Islet precursor cell (in vitro differentiated cells): Measurements from ENCODE around the gene ACTR3C.
"Not testable (repeated sequence)": the region's sequence is repeated elsewhere in the genome, so short reads cannot be mapped to it uniquely, and the experiment has no call there.

Source experiments
- DNase-seq: peaks from one replicate; pipeline ENCODE4 v3.0.0-alpha.2; 2018

Gene ACTR3C

GRCh38 chr7:150335108-150335773 is 11.9 kb upstream of the ACTR3C start:
- no peak for DNase-seq

GRCh38 chr7:150334108-150334507 is 10.8 kb upstream of the ACTR3C start:
- no peak for DNase-seq

GRCh38 chr7:150333659-150334058 is 10.3 kb upstream of the ACTR3C start:
- no peak for DNase-seq

GRCh38 chr7:150332852-150333635 is 9.7 kb upstream of the ACTR3C start:
- peak; percentile 64 for DNase-seq

GRCh38 chr7:150330211-150330885 is 7.0 kb upstream of the ACTR3C start:
- DNase-seq = no peak

- no peak for DNase-seq
These were observed 6.2 kb upstream of the ACTR3C start for GRCh38 chr7:150329331-150330120.

DNA sequence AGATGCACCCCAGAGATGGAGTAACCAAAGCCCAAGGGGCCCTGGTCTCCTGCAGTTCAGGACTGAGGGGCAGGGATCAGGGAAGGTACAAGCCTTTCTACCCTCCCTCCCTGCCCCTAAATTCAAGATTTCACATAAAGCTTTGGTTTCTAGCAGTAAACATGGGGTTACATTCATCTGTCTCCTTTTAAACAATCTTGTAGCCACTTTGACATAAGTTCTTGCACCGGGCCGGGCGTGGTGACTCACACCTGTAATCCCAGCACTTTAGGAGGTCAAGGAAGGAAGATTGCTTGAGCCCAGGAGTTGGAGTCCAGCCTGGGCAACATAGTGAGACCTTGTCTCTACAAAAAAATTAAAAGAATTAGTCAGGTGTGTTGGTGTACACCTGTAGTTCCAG is 4.0 kb upstream of the ACTR3C start:
- DNase-seq = peak; percentile 40

- peak; percentile 21 for DNase-seq
These were observed 3.4 kb upstream of the ACTR3C start for GRCh38 chr7:150326657-150327268.

GRCh38 chr7:150325901-150326300 is 2.6 kb upstream of the ACTR3C start:
- DNase-seq = peak; percentile 12

- peak; percentile 69 for DNase-seq
These were observed 1.8 kb upstream of the ACTR3C start for GRCh38 chr7:150325110-150325611.

- DNase-seq = peak; percentile 71
These were observed 1.1 kb upstream of the ACTR3C start for GRCh38 chr7:150324373-150324961.

GRCh38 chr7:150323682-150324372 is 482 bp upstream of the ACTR3C start:
- no peak for DNase-seq

DNA sequence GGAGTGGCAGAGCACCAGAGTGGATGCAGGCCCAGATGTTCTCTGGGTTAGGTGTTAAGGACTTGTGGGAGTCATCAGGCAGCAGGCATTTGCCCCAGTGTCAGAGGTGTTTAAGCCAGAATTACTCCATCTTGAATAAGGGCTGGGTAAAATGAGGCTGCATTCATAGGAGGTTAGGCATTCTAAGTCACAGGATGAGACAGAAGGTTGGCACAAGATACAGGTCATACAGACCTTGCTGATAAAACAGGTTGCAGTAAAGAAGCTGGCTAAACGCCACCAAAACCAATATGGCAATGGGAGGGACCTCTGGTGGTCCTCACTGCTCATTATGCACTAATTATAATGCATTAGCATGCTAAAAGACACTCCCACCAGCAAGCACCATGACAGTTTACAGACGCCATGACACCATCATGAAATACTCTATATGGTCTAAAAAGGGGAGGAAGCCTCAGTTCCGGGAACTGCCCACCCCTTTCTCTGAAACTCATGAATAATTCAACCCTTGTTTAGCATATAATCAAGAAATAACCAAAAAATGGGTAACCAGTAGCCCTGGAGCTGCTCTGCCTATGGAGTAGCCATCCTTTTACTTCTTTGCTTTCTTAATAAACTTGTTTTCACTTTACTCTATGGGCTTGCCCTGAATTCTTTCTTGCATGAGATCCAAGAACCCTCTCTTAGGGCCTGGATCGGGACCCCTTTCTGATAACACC is 1.1 kb downstream of the ACTR3C start:
- no peak for DNase-seq

DNA sequence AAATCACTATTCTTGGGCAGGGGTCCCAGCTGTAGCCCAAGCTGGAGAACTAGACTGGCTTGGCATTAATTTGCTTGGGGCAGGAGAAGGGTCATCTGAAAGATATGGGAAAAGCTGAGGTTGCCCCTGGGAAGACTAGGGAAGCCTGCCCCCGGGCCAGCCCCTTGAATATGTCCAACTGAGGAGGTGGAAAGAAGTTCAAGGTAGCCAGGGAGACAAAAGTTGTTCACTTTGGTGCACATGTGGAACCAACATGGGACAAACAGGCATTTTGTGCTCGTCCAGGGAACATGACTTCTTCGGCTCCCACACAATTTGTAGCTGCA is 1.6 kb downstream of the ACTR3C start:
- no peak for DNase-seq

DNA sequence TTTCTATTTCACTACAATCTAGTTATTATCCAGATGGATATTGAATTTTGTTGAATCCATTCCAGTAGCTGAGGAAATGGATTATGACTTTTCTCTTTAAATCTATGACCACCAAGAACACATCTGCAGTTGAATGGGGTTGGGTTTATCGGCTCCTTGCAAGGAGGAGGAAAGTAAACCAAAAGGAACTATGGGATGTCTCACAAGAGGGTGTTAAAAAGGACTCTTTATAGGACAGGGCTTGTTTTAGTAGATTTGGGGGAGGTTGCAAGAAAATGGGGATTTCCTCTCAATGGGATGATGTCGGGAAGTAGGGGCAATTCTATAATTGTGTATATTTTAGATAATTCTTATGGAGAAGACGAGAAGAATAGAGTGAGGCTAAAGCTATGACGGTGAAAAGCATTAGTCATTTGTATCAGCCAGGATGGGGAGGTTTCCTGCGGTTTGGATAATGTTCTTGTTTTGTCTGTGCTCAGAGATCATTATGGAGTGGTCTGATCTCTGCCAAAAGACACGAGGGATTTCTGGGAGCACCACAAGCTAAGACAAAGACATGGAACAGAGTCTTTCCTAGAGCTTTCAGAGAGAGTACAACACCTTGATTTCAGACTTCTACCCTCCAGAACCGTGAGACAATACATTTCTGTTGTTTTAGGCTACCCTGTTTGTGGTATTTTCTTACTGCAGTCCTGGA is 5.4 kb downstream of the ACTR3C start:
- no peak for DNase-seq

DNA sequence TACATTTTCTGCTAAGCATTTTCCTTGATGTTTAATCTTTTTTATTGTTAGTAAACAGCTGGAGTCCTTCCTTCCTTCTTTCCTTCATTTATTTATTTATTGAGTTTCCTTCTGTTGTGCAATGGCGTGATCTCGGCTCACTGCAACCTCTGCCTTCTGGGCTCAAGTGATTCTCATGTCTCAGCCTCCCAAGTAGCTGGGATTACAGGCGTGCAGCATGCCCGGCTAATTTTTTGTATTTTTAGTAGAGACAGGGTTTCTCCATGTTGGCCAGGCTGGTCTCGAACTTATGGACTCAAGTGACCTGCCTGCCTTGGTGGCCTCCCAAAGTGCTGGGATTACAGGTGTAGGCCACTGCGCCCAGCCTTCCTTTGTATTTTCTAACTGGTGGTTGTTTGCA is 6.4 kb downstream of the ACTR3C start:
- not testable (repeated sequence) for DNase-seq

GRCh38 chr7:150314639-150315239 is 8.6 kb downstream of the ACTR3C start:
- DNase-seq = no peak

- DNase-seq = no peak
These were observed 9.5 kb downstream of the ACTR3C start for GRCh38 chr7:150313870-150314269.

- no peak for DNase-seq
These were observed 10.0 kb downstream of the ACTR3C start for GRCh38 chr7:150313367-150313809.
